ENCODE results near the gene AGO3.

- TF ChIP-seq POLR2A (IDR thresholded peaks at IDR 0.05; ENCODE audit: low read depth) (no peak), CTCF (IDR thresholded peaks at IDR 0.05) (no peak)
Observed at GRCh38 chr1:36092798-36093185, 161.9 kb downstream of the AGO3 start.
